ENCODE results near the gene RABGAP1.

GRCh38 chr9:123135430-123135829 is 194.6 kb downstream of the RABGAP1 start:
- TF ChIP-seq CTCF (conservative IDR thresholded peaks at IDR 0.05; ENCODE audit: low read length) (no peak), EZH2phosphoT487 (IDR thresholded peaks at IDR 0.05; ENCODE audit: borderline replicate concordance, low read depth, low read length) (no peak)
